Measurements from ENCODE around the gene EPN1.

The EPN1 gene

GRCh38 chr19:55680339-55681130 lies 5.5 kb downstream of the EPN1 start:
- DNase-seq: no peak

DNA sequence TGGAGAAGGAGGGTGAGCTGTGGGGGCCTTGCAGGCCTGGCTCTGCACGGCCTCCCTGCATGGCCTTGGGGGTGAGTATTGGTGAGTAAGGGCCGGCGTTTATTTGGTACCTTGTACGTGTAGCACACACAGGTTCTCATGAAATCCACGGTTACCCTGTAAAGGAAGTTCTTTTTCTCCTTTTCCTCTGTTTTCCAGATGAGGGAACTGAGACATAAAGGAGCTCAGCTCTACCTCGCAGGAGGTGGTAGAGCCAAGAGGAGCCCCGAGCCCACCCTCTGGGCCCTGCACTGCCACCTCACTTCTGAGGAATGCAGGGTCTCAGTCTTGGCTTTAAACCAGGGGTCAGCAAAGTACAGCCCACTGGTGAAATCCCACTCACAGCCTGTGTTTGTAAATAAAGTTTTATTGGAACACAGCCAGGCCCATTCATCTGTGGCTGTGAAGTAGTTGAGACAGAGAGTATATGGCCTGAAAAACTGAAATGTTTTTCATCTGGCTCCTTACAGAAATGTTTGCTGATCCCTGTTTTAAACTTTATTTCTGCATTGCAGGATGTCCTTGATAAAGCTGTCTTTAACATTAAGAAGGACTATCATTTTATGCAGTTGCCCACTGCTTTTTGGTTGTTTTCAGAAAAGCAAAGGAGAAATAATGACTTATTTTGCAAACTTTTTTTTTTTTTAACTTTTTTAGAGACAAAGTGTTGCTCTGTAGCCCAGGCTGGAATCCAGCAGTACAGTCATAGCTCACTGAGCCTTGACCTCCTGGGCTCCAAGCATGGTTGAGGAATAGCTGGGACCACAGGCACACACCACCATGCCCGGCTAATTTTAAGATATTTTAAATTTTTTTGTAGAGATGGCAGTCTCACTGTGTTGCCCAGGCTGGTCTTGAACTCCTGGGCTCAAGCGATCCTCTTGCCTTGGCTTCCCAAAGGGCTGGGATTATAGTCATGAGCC lies 6.4 kb downstream of the EPN1 start:
- DNase-seq: no peak

GRCh38 chr19:55683449-55684261 lies 8.6 kb downstream of the EPN1 start:
- DNase-seq: no peak

DNA sequence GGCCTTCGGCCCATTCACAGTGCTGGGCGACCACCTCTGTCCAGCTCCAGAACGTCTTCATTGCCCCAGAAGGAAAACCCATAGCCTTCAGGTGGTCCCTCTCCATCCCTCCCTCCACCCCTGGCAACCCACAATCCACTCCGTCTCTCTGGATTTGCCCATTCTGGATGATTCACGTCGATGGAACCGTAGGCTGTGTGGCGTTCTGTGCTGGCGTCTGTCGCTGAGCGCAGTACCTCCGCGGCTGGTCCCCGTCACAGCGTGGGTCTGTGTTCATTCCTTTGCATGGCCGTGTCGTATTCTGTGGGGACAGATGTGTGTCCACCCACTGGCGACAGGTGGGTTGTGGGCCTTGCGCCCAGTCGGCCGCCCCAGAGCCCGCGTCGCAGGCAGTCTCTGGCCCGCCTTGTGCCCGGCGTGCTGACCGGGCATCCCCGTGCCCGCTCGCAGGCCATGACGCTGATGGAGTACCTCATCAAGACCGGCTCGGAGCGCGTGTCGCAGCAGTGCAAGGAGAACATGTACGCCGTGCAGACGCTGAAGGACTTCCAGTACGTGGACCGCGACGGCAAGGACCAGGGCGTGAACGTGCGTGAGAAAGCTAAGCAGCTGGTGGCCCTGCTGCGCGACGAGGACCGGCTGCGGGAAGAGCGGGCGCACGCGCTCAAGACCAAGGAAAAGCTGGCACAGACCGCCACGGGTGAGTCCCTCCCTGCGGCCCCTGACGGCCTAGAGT lies 10.1 kb downstream of the EPN1 start:
- DNase-seq: no peak

DNA sequence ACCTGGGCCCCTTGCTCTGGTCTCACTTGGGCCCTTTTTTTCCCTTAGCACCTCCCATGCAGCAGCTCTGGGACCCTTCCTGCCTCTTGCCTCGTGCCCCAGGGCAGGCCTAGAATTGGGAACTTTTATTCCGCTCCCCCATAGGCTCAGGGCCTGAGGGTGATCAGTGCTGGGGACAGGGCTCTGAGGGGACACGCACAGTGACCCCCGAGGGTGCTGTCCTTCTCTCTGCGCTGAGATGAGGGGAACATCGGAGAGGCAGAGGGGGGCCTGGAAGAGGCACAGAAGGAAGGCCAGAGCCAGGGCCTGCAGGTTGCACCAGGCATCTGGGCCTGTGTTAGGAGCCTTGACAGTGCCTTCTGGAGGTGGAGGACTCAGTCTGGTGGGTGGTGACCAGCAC lies 10.8 kb downstream of the EPN1 start:
- DNase-seq: no peak

- no peak for DNase-seq
These were observed 11.5 kb downstream of the EPN1 start for GRCh38 chr19:55686311-55687050.

DNA sequence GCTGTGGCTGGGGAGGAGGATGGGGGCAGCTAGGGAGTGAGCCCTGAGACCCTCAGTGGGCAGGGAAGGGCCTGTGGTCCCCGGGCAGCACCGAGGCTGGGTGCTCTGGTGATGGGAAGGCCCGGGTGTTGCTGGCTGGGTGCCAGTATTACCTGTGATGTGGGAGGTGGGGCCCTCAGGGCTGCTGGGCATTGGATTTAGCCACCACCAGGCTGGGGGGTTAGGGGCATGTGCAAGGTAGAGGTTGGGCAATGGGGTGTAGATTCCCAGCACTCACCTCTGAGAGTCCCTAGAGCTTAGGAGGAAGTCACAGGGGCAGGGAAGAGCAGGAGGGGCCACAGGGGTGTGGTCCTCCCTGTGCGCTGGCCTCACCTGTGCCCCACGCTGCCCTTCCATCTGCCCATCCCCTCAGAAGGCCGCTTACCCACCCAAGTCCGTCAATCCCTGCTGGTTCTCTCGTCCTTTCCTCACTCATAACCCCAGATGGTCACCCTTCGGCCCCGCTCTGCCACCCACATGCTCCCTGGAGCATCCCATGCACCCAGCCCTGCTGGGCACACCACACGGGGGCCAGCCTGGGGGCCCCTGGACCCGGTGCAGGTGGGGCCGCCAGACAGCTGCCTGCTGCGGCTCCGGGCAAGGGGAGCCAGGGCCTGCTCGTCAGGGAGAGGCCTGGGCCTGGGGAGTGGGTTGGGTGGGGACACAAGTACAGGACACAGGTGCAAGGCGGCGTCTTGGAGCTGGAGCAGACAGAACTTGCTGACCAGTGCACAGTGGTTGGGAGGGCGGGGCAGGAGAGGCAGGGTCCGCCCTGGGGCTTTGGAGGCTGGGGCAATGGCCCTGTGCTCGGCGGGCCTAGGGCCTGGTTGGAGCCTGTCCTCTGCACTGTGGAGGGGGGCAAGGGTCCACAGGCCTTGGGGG lies 12.5 kb downstream of the EPN1 start:
- no peak for DNase-seq

GRCh38 chr19:55688422-55689218 lies 13.6 kb downstream of the EPN1 start:
- DNase-seq: no peak

DNA sequence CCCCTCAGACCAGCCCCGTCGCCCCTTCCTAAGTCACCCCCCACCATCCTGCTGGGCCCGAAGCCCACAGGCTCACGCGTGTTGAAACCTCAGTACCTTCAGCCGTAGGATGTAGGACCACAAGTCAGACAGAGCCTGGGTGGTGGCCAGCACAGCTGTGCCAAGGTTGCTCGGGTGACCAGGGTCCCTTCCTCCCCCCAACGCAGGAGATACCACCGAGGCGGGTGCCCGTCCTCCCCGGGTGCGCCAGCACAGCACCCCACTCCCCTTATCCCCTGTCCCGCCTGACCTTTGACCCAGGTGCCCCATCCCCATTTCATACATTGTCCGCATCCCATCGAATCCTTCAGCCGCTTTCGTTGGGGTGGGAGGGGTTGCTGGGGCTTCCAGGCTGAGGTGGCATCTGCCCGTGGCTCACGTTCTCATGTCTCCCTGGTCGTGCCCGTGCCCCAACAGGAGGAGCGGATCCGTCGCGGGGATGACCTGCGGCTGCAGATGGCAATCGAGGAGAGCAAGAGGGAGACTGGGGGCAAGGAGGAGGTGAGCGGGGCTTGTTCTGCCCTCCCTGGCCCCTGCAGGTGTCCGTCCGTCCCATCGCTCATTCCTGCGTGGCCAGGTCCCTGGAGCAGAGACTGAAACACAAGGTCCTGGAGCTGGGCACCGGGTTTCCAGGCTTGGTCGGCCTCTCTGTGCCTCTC lies 14.5 kb downstream of the EPN1 start:
- no peak for DNase-seq

DNA sequence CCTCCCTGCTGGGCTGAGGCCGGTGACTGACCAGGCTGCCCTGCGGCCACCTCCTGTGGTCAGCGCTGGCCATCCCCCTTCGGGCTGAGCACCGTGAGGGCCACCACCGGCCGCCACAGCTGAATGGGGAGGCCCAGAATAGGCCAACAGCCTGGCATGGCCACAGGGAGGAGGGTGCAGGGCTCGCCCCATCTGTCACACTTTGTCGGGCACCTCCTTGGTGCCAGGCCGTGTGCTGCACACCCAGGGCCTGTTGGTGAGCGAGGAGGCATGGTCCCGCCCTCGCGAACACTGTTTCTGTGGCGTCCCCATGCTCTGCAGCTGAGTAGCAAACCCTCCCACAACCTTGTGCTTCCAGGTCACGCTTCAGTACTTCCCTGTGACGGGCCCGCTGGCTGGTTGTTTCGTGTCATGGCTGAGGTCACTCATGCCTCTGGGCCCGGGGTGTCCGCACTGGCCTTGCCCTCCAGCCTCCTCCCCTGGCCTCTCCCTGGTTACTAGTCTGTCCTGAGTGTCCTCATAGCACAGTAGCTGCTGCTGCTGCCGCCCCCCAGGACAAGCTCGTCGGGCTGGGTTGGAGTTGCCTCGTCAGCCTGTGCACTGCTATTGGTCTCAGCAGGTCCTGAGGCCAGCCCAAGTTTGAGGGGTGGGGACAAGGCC lies 15.2 kb downstream of the EPN1 start:
- DNase-seq: no peak

- no peak for DNase-seq
These were observed 15.9 kb downstream of the EPN1 start for GRCh38 chr19:55690769-55691545.

DNA sequence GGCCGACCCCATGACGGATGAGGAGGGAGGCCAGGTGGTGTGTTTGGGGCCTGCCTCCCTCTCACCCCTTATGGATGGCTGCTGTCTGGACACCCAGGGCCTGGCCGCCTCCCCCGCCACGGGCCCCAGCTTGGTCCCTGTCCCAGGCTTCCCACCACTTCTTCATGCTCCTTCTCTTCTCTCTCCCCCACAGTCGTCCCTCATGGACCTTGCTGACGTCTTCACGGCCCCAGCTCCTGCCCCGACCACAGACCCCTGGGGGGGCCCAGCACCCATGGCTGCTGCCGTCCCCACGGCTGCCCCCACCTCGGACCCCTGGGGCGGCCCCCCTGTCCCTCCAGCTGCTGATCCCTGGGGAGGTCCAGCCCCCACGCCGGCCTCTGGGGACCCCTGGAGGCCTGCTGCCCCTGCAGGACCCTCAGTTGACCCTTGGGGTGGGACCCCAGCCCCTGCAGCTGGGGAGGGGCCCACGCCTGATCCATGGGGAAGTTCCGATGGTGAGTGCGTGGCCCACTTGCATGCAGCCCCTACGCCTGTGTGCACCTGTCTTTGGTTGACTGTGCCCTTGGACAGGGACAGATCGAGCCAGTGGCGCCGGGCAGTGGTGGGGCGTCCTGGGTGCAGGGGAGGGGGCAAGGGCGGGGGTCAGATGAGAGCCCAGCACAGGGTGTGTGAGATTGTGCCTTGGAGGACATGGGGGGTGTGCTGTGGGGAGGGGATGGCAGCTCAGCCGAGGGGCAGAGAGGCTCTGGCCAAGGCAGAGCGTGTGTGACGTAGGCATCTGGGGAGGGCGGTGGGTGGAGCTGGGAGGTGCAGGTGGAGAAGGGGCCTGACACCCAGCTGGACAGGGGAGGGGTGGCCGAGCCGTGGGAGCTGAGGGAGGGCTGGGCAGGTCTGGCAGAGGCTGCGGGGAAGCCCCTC lies 16.8 kb downstream of the EPN1 start:
- no peak for DNase-seq

DNA sequence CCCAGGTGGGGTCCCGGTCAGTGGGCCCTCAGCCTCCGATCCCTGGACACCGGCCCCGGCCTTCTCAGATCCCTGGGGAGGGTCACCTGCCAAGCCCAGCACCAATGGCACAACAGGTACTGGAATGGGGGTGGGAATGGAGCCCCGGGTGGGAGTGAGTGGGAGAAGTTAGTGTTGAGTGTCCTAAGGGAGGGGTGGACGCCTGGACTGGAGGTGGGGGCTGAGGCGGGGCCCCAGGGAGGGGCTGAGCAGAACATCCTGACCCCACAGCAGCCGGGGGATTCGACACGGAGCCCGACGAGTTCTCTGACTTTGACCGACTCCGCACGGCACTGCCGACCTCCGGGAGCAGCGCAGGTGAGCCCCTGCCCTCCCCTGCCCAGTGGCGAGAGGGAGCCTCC lies 17.7 kb downstream of the EPN1 start:
- DNase-seq: no peak

DNA sequence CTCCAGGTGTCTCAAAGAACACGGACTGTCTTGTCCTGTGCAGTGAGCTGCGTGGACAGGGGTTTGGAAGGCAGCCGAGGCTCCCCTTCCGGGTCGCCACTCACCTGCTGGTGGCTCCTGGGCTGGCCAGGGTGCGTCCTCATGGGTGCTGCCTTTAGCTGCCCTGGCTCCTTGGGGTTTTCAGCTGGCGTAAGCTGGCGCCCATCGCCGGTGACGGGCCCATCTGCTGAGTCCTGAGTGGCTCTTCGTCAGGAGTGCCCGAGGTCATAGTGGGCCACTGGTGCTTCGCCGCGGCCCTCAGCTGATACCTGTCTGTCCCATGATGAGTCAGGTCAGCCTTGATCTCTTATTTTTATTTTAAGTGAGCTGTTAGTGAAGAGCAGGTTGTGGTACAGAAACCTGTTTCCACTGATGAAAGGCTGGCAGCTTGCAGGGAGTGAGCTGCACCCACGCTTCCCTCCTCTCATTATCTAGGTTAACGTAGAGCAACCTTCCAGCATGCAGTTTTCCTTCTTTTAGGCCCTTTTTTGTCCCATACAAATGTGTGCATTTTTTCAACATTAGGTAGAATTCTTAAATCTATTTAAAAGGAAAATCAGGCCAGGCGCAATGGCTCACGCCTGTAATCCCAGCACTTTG lies 18.4 kb downstream of the EPN1 start:
- no peak for DNase-seq

DNA sequence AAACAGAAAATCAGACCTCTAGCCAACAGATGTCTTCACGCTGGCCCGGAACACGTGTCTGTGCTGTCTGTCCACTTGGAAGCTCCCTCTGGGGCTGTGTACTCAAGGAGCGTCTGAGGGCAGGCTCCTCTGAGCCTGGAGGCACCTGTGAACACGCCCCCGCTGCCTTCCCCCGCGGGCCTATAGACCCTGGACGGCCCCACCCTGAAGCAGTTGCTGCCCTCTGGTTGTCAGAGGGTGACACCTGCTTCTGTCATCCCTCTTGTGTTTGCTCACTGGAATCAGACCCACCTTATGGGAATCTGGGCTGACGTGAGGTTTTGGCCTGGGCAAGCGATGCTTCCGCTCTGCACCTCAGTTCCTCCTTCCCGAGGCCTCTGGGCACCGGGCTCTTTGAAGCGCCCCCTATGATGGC lies 19.2 kb downstream of the EPN1 start:
- DNase-seq: no peak
